HepG2 (cell line): ENCODE results near the gene NT5C3B. TPM values are rescaled to one million over a fixed set of nuclear protein-coding genes. Genes with fewer than 3 reads are reported as not detected.

Experiments used
- CENPT ChIP-seq: sonication (generic); formaldehyde crosslinking; IDR thresholded peaks from 2 replicates; pipeline ENCODE4 v1.8.0; 2022; ENCODE audit warnings: low read depth, mild to moderate bottlenecking, moderate library complexity, missing genetic modification reagents
- GATAD1 ChIP-seq: IDR thresholded peaks from 2 replicates; pipeline ENCODE4 v1.6.1; 2016; ENCODE audit warnings: missing genetic modification reagents, missing compliant biosample characterization
- IRF2 ChIP-seq: IDR thresholded peaks from 2 replicates; pipeline ENCODE4 v1.6.1; 2018; ENCODE audit warnings: missing genetic modification reagents, missing compliant biosample characterization
- KDM2A ChIP-seq: sonication (generic); formaldehyde crosslinking; IDR thresholded peaks from 2 replicates; pipeline ENCODE4 v1.4.0; 2020; ENCODE audit warnings: low read depth, missing genetic modification reagents, borderline replicate concordance
- MAZ ChIP-seq, 2 experiments: sonication (generic) in 1 of 2; formaldehyde crosslinking in 1 of 2; IDR thresholded peaks; 2 replicates each; pipeline versions ENCODE4 v1.5.0 to v1.6.1; 2012 to 2020; ENCODE audit warnings: low read depth in 2 of 2, mild to moderate bottlenecking in 2 of 2, borderline replicate concordance in 1 of 2, improper control_type of control experiment in 1 of 2, low read length in 1 of 2, missing genetic modification reagents in 1 of 2, moderate library complexity in 1 of 2
- MEF2D ChIP-seq: sonication (generic); formaldehyde crosslinking; IDR thresholded peaks from 2 replicates; pipeline ENCODE4 v1.5.1; 2020; ENCODE audit warnings: mild to moderate bottlenecking, missing genetic modification reagents
- MIER3 ChIP-seq: IDR thresholded peaks from 2 replicates; pipeline ENCODE4 v1.6.1; 2016; ENCODE audit warnings: missing compliant biosample characterization, borderline replicate concordance
- MTA3 ChIP-seq: sonication (generic); formaldehyde crosslinking; IDR thresholded peaks from 2 replicates; pipeline ENCODE4 v1.4.0; 2020; ENCODE audit warnings: missing genetic modification reagents
- NR3C1 ChIP-seq: sonication (generic); formaldehyde crosslinking; IDR thresholded peaks from 2 replicates; pipeline ENCODE4 v1.4.0; 2020; ENCODE audit warnings: missing genetic modification reagents
- PAWR ChIP-seq: sonication (generic); formaldehyde crosslinking; IDR thresholded peaks from 2 replicates; pipeline ENCODE4 v1.4.0; 2020; ENCODE audit warnings: missing genetic modification reagents, mild to moderate bottlenecking, borderline replicate concordance
- RXRB ChIP-seq: IDR thresholded peaks from 2 replicates; pipeline ENCODE4 v1.6.1; 2016; ENCODE audit warnings: borderline replicate concordance, missing genetic modification reagents, missing compliant biosample characterization
- SALL2 ChIP-seq: sonication (generic); formaldehyde crosslinking; IDR thresholded peaks from 2 replicates; pipeline ENCODE4 v1.8.1; 2023; ENCODE audit warnings: mild to moderate bottlenecking, missing genetic modification reagents, inconsistent platforms
- SRSF4 ChIP-seq: fragments of 200-400 bp; formaldehyde crosslinking; IDR thresholded peaks from one replicate; pipeline ENCODE4 v1.6.1; 2018; ENCODE audit warnings: mild to moderate bottlenecking, low read depth, low read length, moderate library complexity; ENCODE audit not compliant: poor library complexity, severe bottlenecking
- YY1 ChIP-seq: IDR thresholded peaks from 2 replicates; pipeline ENCODE4 v1.6.1; 2011; ENCODE audit warnings: low read length, low read depth, moderate library complexity, mild to moderate bottlenecking; ENCODE audit not compliant: insufficient read depth, insufficient replicate concordance
- ZFAT ChIP-seq: sonication (generic); formaldehyde crosslinking; conservative IDR thresholded peaks from 2 replicates; pipeline ENCODE4 v1.8.1; 2023; ENCODE audit warnings: missing genetic modification reagents, inconsistent platforms
- ZFP1 ChIP-seq: IDR thresholded peaks from 2 replicates; pipeline ENCODE4 v1.6.1; 2016
- ZFY ChIP-seq: sonication (generic); formaldehyde crosslinking; IDR thresholded peaks from 2 replicates; pipeline ENCODE4 v1.4.0; 2020; ENCODE audit warnings: missing genetic modification reagents
- ZNF12 ChIP-seq: sonication (generic); formaldehyde crosslinking; IDR thresholded peaks from 2 replicates; pipeline ENCODE4 v1.5.0; 2020; ENCODE audit warnings: missing genetic modification reagents
- ZNF224 ChIP-seq: sonication (generic); formaldehyde crosslinking; IDR thresholded peaks from 2 replicates; pipeline ENCODE4 v1.5.0; 2020; ENCODE audit warnings: mild to moderate bottlenecking, missing genetic modification reagents
- ZNF230 ChIP-seq: sonication (generic); formaldehyde crosslinking; IDR thresholded peaks from 2 replicates; pipeline ENCODE4 v1.4.0; 2020; ENCODE audit warnings: mild to moderate bottlenecking, missing genetic modification reagents
- ZNF251 ChIP-seq: sonication (generic); formaldehyde crosslinking; IDR thresholded peaks from 2 replicates; pipeline ENCODE4 v1.9.0; 2021; ENCODE audit warnings: mild to moderate bottlenecking, missing genetic modification reagents
- ZNF546 ChIP-seq: sonication (generic); formaldehyde crosslinking; conservative IDR thresholded peaks from 2 replicates; pipeline ENCODE4 v1.8.1; 2023; ENCODE audit warnings: mild to moderate bottlenecking, missing genetic modification reagents
- ZNF552 ChIP-seq: sonication (generic); formaldehyde crosslinking; IDR thresholded peaks from 2 replicates; pipeline ENCODE4 v1.9.0; 2022; ENCODE audit warnings: missing genetic modification reagents, mild to moderate bottlenecking, borderline replicate concordance
- ZNF569 ChIP-seq: sonication (generic); formaldehyde crosslinking; IDR thresholded peaks from 2 replicates; pipeline ENCODE4 v1.5.0; 2020; ENCODE audit warnings: mild to moderate bottlenecking, missing genetic modification reagents, moderate library complexity, borderline replicate concordance
- ZNF720 ChIP-seq: sonication (generic); formaldehyde crosslinking; IDR thresholded peaks from 2 replicates; pipeline ENCODE4 v1.4.0; 2020; ENCODE audit warnings: missing genetic modification reagents
- ZSCAN21 ChIP-seq: sonication (generic); formaldehyde crosslinking; IDR thresholded peaks from 2 replicates; pipeline ENCODE4 v1.8.0; 2022; ENCODE audit warnings: mild to moderate bottlenecking, missing genetic modification reagents, moderate library complexity, borderline replicate concordance
- polyA plus RNA-seq, 8 experiments: library from polyadenylated mRNA; depleted of rRNA in 3 of 8; stranded (reverse) in 7 of 8; unstranded in 1 of 8; fragments of >200 nt; fragmentation: Illumina TruSeq in 4 of 8; extraction: Trizol in 4 of 8; gene quantifications; 2 replicates each; pipeline versions ENCODE4 v1.2.1 to v1.2.3, GENCODE V29; 2011 to 2016; ENCODE audit warnings: low read depth in 4 of 8, missing spikeins in 1 of 8, mixed read lengths in 1 of 8; ENCODE audit not compliant: insufficient read depth in 1 of 8
- total RNA-seq, 5 experiments: library from RNA; depleted of rRNA; stranded (reverse); fragments of >200 nt; fragmentation: Illumina TruSeq; extraction: Trizol; gene quantifications; 2 replicates each; pipeline ENCODE4 v1.2.3, GENCODE V29; 2016; ENCODE audit warnings: low read depth in 1 of 5
- TF ChIP-seq, protein P1 (sequence below): sonication (generic); formaldehyde crosslinking; IDR thresholded peaks from 2 replicates; pipeline ENCODE4 v1.4.0; 2020; ENCODE audit warnings: mild to moderate bottlenecking, missing genetic modification reagents
- TF ChIP-seq, protein P2 (sequence below): sonication (generic); formaldehyde crosslinking; IDR thresholded peaks from 2 replicates; pipeline ENCODE4 v1.4.0; 2020; ENCODE audit warnings: missing genetic modification reagents, borderline replicate concordance

Gene NT5C3B
- total and polyA plus RNA-seq, 2 of the 13 experiments (the other 11 are each of a cell fraction or from before 2014, with no cell fraction given), result 104 to 126 TPM

DNA sequence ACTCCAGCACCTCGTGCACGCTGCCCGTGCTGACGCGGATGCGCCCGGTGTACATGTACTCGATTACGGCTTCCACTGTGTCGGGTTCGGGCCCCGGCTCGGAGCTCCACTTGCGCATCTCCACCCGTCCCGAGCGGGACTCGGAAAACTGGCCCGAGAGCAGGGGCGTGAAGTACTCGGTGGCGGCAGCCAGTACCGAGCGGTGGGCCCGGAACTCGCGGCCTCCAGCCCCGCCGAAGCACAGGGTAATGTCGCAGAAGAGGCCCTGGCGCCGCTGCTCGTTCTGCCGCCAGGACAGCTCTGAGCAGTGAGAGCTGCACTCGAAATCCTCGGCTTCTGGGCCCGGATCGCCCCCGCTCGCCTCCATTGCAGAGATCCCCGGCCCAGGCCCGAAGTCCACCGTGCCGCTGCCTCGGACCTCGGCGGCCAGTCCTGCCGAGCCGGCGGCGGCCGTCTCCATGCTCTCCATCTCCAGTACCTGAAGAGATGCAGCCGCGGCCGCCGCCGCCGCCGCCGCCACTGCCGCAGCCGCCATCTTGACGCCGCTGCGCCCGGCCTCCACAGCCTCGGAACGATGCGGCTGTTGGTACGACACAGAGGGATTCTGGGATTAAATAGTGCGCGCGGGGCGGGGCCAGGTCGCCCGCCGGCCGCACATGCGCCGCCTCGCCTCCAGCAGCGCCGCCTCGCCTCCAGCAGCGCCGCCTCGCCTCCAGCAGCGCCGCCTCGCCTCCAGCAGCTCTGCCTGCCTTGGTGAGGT is 29.0 kb upstream of the NT5C3B start, which contains the start of gene KLHL11 (continued):
- TF ChIP-seq SALL2 (CRISPR knock-in tag), result peak; percentile 46; the same call in 1 of the 2 replicates
- TF ChIP-seq MTA3 (CRISPR knock-in tag), result no peak
- peak; percentile 44; the same call in 1 of the 2 replicates for TF ChIP-seq RXRB (CRISPR knock-in tag)
- peak; percentile 65; the same call in 1 of the 2 replicates for TF ChIP-seq MAZ (IDR thresholded peaks at IDR 0.05; ENCODE audit: borderline replicate concordance, low read depth, low read length)
- TF ChIP-seq MAZ (CRISPR knock-in tag; IDR thresholded peaks at IDR 0.05; ENCODE audit: low read depth), result peak; percentile 84
- TF ChIP-seq ZFP1 (CRISPR knock-in tag), result no peak
- TF ChIP-seq CENPT (CRISPR knock-in tag), result no peak; the same call in 1 of the 2 replicates
- TF ChIP-seq KDM2A (CRISPR knock-in tag), result peak; percentile 79
- peak; percentile 84 for TF ChIP-seq GATAD1 (CRISPR knock-in tag)
- TF ChIP-seq ZFAT (CRISPR knock-in tag), result no peak
- TF ChIP-seq ZFY (CRISPR knock-in tag), result peak; percentile 97
- peak; percentile 59 for TF ChIP-seq IRF2 (CRISPR knock-in tag)
- peak; percentile 13; the same call in 1 of the 2 replicates for TF ChIP-seq ZNF12 (CRISPR knock-in tag)
- TF ChIP-seq, protein P1, sequence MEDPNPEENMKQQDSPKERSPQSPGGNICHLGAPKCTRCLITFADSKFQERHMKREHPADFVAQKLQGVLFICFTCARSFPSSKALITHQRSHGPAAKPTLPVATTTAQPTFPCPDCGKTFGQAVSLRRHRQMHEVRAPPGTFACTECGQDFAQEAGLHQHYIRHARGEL, result 0 out of 2 replicates have a peak, but pooled peaks have one; percentile 17
- TF ChIP-seq MEF2D, result peak; percentile 66; the same call in 1 of the 2 replicates
- TF ChIP-seq ZNF251 (CRISPR knock-in tag), result peak; percentile 57; the same call in 1 of the 2 replicates
- TF ChIP-seq, protein P2, sequence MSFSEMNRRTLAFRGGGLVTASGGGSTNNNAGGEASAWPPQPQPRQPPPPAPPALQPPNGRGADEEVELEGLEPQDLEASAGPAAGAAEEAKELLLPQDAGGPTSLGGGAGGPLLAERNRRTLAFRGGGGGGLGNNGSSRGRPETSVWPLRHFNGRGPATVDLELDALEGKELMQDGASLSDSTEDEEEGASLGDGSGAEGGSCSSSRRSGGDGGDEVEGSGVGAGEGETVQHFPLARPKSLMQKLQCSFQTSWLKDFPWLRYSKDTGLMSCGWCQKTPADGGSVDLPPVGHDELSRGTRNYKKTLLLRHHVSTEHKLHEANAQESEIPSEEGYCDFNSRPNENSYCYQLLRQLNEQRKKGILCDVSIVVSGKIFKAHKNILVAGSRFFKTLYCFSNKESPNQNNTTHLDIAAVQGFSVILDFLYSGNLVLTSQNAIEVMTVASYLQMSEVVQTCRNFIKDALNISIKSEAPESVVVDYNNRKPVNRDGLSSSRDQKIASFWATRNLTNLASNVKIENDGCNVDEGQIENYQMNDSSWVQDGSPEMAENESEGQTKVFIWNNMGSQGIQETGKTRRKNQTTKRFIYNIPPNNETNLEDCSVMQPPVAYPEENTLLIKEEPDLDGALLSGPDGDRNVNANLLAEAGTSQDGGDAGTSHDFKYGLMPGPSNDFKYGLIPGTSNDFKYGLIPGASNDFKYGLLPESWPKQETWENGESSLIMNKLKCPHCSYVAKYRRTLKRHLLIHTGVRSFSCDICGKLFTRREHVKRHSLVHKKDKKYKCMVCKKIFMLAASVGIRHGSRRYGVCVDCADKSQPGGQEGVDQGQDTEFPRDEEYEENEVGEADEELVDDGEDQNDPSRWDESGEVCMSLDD, result no peak
- no peak for TF ChIP-seq ZNF552 (CRISPR knock-in tag)
- no peak for TF ChIP-seq ZNF224 (CRISPR knock-in tag)
- no peak for TF ChIP-seq SRSF4
- TF ChIP-seq ZNF720 (CRISPR knock-in tag), result no peak
- TF ChIP-seq NR3C1 (CRISPR knock-in tag), result no peak
- peak; percentile 24; the same call in 1 of the 2 replicates for TF ChIP-seq ZSCAN21
- TF ChIP-seq ZNF546, result 0 out of 2 replicates have a peak, but pooled peaks have one; percentile 49
- no peak for TF ChIP-seq ZNF569 (CRISPR knock-in tag)
- no peak for TF ChIP-seq MIER3 (CRISPR knock-in tag)
- TF ChIP-seq YY1, result peak; percentile 98
- TF ChIP-seq PAWR (CRISPR knock-in tag), result 0 out of 2 replicates have a peak, but pooled peaks have one; percentile 25
- peak; percentile 37; the same call in 1 of the 2 replicates for TF ChIP-seq ZNF230 (CRISPR knock-in tag)
